NCI-H2196 (cell line): ENCODE measurements around the gene CCDC88B.

Experiments
- DNase-seq: peaks from one replicate; lab custom pipeline; 2025; ENCODE audit not compliant: unreplicated experiment; lab: John Stamatoyannopoulos, UW

The CCDC88B gene

GRCh38 chr11:64358907-64359711, 19.1 kb downstream of the CCDC88B start, which contains the start of gene RPS6KA4:
Gene RPS6KA4, plus strand, starts transcription at chr11:64359162. Its CDS starts 74 bp downstream, at chr11:64359236.
- DNase-seq: peak; percentile 61

GRCh38 chr11:64359712-64360445, 19.9 kb downstream of the CCDC88B start:
- DNase-seq: no peak

DNA sequence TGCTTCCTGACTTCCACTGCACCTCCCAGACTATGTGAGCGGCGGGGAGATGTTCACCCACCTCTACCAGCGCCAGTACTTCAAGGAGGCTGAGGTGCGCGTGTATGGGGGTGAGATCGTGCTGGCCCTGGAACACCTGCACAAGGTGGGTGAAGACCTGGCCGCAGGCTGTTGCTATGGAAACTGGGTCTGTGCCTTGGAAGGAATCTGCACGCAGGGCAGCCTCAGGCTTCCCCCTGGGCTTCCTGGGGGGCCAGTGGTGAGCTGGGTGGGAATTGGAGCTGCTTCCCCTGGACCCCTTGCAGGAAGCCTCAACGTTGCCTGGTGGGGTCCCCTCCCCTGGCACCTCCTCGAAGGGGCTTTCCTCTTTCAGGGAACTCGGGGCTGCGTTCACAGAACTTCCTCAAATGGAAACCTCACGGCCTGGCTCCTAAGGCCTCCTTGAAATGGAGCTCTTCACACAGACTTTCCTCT, 20.5 kb downstream of the CCDC88B start:
- no peak for DNase-seq

- no peak for DNase-seq
These were observed 21.7 kb downstream of the CCDC88B start for GRCh38 chr11:64361659-64362058.

- DNase-seq: no peak
These were observed 22.3 kb downstream of the CCDC88B start for GRCh38 chr11:64362339-64362738.

DNA sequence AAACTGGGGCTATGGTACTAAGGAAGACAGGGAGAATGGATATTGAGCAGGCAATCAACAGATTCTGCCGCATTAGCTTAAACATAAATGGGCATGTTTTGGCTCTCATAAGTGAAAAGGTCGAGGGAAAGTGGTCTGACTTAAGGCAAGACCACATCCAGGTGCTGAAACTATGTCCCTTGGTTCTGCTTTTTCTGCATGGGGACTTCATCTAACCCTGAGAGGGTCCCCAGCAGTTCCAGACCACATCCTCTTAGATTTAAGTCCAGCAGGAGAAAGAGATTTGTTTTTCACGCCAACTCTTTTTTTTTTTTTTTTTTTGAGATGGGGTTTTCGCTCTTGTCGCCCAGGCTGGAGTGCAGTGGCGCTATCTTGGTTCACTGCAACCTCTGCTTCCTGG, 24.4 kb downstream of the CCDC88B start:
- no peak for DNase-seq

- DNase-seq: no peak
These were observed 24.9 kb downstream of the CCDC88B start for GRCh38 chr11:64364911-64365310.

DNA sequence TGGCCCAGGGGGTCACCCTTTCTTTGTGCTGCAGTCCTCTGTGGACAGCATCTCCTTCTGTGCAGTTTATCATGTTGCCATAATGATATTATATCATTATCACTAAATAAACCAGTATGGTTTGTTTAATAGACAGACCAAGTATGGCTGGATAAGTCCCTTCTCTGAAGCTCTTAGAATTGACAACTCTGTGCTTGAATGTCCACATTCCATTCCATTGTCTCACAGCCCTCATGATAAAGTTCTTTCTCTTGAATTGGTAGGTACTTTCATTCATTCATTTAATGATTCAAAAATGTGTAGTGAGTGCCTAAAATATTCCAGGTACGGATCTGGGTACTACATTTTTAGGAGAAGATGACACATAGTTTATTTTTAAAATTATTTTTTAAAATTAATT, 26.7 kb downstream of the CCDC88B start:
- no peak for DNase-seq

DNA sequence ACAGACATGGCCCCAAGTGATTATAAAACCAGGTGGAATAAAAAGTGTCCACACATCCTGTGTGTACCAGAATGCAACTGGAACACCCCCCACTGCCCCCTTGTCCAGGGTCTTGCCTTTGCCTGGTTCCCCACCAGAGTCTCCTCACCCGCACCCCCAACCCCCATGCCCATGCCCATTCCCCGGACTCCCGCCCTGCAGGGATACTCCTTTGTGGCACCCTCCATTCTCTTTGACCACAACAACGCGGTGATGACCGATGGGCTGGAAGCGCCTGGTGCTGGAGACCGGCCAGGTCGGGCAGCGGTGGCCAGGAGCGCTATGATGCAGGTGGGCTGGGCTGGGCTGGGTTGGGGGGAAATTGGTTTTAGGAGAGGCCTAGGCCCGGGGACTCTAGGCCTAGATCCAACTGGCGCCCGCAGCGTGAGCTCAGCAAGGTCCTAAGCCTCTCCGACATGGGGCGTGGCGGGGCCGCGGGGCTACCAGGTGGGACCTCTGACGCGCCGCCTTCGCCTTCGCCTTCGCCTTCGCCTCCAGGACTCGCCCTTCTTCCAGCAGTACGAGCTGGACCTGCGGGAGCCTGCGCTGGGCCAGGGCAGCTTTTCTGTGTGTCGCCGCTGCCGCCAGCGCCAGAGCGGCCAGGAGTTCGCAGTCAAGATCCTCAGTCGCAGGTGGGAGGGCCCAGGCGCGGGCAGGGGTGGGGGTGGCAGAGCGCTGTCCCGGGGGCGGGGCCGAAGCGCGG, 28.1 kb downstream of the CCDC88B start:
- DNase-seq: no peak

- no peak for DNase-seq
These were observed 28.7 kb downstream of the CCDC88B start for GRCh38 chr11:64368673-64369074.

DNA sequence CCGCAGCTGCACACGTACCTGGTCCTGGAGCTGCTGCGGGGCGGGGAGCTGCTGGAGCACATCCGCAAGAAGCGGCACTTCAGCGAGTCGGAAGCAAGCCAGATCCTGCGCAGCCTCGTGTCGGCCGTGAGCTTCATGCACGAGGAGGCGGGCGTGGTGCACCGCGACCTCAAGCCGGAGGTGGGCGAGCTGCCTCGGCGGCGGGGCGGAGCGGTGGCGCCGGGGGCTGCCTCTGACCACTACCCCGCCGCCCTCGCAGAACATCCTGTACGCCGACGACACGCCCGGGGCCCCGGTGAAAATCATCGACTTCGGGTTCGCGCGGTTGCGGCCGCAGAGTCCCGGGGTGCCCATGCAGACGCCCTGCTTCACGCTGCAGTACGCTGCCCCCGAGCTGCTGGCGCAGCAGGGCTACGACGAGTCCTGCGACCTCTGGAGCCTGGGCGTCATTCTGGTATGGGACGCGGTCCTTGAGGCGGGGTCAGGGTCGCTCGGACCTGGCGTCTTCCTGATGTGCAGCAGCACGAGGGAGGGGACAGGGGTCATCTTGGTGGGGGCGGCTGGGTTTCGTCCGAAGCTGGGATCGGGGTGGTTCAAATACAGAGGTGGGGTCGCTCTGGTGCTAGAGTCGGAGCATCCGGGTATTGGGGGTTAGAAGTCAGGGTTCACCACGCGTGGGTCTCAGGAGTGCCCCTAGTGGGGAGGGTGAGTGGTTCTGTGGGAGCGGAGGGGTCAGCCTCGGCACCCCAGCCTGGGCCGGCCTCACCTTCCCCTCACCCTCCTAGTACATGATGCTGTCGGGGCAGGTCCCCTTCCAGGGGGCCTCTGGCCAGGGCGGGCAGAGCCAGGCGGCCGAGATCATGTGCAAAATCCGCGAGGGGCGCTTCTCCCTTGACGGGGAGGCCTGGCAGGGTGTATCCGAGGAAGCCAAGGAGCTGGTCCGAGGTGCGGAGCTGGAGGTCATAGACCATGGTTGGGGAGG, 29.7 kb downstream of the CCDC88B start:
- no peak for DNase-seq

DNA sequence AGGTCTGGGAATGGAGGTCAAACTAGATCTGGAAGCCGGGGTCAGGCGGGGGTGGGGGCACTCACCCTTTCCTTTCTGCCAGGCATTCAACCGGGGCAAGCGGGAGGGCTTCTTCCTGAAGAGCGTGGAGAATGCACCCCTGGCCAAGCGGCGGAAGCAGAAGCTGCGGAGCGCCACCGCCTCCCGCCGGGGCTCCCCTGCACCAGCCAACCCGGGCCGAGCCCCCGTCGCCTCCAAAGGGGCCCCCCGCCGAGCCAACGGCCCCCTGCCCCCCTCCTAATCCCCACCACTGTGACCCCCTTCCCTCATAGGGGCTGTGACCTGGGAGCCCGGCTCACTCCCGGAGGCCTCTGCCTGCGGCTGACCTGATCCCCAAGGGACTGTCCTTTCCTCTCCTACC, 31.2 kb downstream of the CCDC88B start:
- DNase-seq: no peak

DNA sequence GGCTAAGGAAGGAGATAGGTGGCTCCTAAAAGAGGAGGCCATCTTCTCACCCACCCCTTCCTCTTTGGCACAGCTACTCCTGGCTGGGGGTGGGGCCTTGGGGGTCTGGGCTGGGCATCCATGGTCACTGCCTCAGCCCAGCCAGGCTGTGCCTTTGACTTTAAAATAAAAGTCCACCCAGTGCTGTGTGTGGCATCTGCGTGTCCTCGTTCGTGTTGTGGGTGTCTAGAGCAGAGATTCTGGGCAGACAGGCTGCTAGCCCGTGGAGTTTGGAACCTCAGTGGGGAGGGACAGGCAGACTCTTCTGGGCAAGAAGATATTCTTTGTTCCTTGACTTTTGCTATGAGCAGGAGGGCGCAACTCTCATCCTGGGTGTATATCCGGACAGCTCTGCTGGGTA, 32.0 kb downstream of the CCDC88B start:
- DNase-seq: no peak

DNA sequence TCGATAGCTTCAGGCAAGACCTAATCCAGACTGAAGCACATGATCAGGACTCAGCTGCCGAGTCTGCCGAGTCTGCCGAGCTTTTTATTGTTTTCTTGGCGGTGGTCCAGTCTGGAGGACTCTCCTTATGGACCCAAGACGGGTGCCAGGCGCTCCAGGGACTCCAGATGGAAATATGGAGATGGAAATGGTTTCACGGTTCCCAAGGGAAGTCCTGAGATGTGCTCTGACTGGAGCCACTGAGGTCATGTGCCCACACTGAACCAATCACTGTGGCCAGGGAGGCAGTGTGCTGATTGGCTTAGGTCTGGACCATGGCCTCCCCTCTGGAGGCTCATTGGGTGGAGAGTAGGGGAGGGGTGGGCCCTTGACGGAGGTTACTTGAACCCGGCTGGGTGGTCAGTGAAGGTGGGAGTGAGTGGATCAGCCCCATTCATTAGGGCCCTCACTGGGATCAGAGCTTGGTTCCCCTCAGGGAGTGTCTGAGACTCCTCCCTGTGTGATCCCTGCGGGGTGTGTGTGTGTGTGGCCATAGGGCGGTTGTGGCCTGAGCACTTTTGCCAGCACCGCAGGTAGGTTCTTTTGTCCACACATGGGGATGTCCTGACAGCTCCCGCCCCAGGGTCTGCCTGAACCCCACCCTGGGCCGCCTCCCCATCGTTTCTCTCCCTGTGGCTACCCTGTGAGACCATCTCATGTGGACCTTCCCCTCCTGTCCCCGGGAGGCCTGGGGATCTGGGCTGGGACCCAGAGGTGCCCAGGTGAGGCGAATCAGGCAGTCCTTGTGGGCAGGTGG, 33.0 kb downstream of the CCDC88B start:
- DNase-seq: peak; percentile 96

DNA sequence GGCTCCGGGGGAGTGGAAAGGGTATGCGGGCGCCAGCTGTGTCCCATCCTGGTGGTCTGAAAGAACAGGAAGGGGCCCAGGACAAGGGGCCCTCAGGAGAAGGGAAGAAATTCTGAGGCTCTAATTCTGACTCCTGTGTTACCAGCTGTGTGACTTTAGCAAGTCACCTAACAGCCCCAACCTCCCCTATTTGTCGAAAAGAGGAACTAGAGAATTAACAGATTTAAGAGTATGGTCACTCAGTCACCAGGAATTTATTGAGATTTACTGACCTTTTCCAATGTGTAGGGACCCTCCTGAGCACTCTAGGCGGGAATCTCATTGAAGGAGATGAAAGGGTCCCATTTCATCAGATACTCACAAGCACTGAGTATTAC, 33.6 kb downstream of the CCDC88B start:
- no peak for DNase-seq

DNA sequence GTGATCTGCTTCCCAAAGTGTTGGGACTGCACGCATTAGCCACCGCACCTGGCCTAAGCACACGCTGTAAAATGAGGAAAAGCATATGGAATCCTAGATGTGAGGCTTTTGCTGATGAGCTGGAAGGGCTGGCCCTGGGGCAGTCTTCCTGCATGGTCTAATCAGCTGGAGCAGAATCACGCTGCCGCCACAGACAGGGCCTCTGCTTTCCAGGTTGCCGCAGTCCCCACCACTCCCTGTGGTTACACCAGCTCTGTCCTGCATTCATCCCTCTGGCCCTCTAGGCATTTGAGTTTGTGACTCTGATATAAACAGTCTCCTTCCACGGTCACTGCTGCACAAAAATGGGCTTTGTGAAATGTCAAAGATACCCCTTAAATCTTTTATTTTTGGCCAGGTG, 36.1 kb downstream of the CCDC88B start:
- DNase-seq: no peak

- peak; percentile 28 for DNase-seq
These were observed 38.4 kb downstream of the CCDC88B start for GRCh38 chr11:64378335-64378880.

DNA sequence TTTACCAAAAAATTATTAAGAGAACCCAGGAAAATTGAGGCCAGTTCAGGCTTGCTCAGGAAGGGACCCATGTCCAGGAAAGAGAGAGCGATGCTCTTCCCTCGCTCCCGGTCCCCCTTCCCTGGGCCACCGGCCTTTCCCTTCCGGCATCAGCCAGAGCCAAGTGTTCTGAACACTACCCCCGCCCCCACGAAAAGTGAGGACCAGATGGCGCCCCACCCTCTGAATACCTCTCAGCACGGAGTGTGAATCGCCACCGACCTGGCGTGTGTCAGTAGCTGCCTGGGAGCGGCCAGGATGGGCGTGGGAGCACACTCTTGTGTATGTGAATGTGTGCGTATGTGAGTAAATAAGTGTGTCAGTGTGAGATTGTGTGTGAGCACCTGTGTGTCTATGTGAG, 39.2 kb downstream of the CCDC88B start:
- DNase-seq: no peak
